ENCODE data around the gene GINS2. TPM values are rescaled to one million over a fixed set of nuclear protein-coding genes. Genes with fewer than 3 reads are reported as not detected.

The GINS2 gene
- total RNA-seq, 1 donor from 2014 or later = 1.1 TPM

DNA sequence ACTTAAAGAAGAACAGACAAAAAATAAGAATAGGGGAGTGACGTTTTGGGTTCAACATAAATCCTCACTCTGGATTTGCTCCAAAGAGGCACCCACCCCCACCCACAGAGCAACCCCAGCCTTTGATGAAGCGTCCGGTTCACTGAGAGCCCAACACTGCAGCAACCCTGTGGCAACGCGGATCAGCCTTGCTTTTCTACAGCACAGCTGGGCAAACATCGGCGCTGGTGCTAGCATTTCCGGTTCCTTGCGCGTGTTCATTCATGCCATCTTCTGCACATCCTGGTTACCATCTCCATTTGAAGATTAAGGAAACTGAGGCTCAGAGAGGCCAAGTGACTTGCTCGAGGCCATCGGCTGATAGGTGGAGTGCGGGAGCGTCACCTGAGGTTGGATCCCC lies 8.7 kb upstream of the GINS2 start:
- H3K9me3 ChIP-seq = no peaks in the 10 kb centered on the region
- no peak overlapping the region for H3K27ac ChIP-seq
- H3K36me3 ChIP-seq = no peaks in the 10 kb centered on the region
- H3K4me3 ChIP-seq = no peak overlapping the region
- no peak for DNase-seq
- H3K27me3 ChIP-seq (ENCODE audit: low read depth) = peaks cover 28% of the 10 kb centered on the region
- TF ChIP-seq, protein P1, sequence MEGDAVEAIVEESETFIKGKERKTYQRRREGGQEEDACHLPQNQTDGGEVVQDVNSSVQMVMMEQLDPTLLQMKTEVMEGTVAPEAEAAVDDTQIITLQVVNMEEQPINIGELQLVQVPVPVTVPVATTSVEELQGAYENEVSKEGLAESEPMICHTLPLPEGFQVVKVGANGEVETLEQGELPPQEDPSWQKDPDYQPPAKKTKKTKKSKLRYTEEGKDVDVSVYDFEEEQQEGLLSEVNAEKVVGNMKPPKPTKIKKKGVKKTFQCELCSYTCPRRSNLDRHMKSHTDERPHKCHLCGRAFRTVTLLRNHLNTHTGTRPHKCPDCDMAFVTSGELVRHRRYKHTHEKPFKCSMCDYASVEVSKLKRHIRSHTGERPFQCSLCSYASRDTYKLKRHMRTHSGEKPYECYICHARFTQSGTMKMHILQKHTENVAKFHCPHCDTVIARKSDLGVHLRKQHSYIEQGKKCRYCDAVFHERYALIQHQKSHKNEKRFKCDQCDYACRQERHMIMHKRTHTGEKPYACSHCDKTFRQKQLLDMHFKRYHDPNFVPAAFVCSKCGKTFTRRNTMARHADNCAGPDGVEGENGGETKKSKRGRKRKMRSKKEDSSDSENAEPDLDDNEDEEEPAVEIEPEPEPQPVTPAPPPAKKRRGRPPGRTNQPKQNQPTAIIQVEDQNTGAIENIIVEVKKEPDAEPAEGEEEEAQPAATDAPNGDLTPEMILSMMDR (IDR thresholded peaks at IDR 0.05) = no peak
- H3K4me1 ChIP-seq = no peaks in the 10 kb centered on the region
- no peak for ATAC-seq
- intact Hi-C loops (cut with DNase I) = no loop called here

DNA sequence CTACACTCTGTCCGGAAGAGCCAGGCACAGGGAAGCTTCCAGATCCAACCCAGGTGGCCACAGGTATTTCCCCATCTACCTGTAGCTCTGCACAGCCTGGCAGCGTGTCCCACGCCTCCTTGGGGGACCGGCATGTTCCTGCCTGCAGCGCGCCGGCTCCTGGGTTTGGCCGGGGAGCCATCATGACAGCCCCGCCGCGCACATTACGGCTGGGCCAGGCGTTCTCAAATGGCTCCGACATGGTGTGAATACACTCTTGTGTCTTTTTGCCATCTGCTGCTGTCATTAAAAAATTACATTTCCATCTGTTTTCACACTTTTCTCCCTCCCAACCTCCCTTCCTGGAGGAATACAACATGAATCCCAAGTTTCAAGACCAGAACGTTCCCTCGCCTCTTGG lies 8.0 kb upstream of the GINS2 start:
- Histone ChIP-seq H3K27me3 (ENCODE audit: low read depth) (peaks cover 28% of the 10 kb centered on the region), H3K4me1 (no peaks in the 10 kb centered on the region), H3K4me3 (no peak overlapping the region), H3K27ac (no peak overlapping the region), H3K9me3 (no peaks in the 10 kb centered on the region), H3K36me3 (no peaks in the 10 kb centered on the region)
- TF ChIP-seq, protein P1 (IDR thresholded peaks at IDR 0.05) = no peak
- intact Hi-C loops (cut with DNase I) = no loop called here
- ATAC-seq (no peak), DNase-seq (no peak)

DNA sequence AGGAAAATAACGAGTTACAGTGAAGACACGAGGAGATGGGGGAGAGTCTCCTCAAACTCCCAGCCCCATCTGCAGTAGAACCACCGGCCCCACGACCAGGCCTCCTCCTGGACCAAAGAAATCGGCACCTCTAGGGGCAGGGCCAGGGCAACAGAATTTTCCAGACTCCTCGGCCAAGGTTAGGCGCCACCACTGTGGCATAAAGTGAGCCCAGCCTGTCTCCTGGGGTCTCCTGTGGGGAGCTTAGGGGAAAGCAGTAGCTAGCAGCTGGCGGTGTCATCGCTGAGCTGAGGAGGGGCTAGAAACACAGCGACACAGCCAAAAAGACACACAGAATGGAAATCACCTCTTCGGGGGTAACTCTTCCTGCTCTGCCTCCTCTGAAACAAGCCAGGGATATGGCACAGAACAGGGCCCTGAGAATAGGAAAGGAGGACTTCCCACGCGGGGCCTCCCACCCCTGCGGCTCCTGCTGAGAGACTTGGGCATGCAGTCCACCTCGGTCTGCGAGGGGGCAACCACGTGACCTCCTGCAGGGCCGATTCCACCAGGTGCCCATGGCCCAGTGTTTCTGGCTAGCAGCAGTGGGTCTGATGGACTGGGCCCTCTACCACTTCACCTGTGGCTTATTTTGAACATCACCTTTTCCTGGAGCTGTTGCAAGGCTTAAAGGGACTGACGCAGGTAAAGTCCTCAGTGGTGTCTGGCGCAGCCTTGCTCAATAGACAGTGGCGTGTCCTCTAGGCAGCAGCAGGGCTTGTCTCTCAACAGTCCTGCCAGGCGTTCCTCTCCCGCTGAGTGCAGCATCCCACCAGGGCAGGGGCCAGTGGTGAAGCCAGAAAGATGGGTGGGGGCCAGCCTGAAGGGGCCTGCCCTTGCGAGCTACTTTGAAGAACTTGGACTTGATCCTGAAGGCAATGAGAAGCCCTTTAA lies 6.7 kb upstream of the GINS2 start:
- Histone ChIP-seq H3K27me3 (ENCODE audit: low read depth) (peaks cover 28% of the 10 kb centered on the region), H3K9me3 (no peaks in the 10 kb centered on the region), H3K4me3 (no peak overlapping the region), H3K36me3 (no peaks in the 10 kb centered on the region), H3K4me1 (no peaks in the 10 kb centered on the region), H3K27ac (no peak overlapping the region)
- ATAC-seq (no peak), DNase-seq (no peak)
- TF ChIP-seq, protein P1 (IDR thresholded peaks at IDR 0.05) = no peak
- intact Hi-C loops (cut with DNase I) = no loop called here

DNA sequence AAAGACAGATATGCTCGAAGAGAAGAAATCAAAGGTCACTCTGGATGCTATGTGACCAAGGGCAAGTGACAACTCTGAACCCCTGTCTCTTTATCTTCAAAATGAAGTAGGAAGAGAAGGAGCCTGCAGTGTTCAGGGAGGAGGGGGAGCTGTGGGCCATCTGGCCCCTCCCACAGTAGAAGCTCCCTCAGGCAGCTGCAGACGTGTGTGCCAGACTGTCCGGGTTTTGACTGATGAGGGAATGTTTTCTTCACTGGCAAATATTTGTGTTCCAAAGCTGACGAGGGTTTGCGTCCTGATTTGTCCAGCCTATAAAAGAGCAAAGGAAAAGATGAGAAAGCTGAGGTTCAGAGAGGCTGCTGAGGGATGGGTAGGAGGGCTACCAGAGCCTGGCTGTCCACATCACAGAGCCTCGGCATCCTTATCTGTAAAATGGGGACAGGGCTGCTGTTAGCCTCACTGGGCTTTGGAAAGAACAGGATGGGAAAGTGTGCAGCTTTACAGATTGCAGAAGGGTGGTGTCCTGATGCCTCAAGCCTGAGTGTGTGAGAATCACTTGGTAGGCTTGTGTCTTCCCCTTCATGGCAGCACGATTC lies 1.8 kb upstream of the GINS2 start:
- intact Hi-C loops (cut with DNase I) = no loop called here
- TF ChIP-seq, protein P1 (IDR thresholded peaks at IDR 0.05) = no peak
- no peak for DNase-seq

DNA sequence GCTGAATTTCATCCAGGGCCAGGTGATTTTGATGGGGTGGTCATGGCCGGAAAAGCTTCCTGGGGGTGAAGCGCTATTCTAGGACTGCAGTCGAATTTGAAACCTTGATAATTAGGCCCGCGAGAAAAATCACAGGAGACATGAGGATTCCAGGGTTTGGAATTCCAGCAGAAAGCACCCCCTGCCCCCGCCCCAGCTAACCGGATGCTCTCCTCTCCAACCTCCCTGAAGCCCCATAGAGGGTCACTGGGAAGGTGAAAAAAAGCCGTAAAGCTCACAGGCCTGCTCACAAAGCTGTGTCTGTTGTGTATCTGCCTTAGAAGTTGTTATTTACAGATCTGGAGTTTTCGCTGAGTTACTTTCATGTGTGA lies 1.2 kb upstream of the GINS2 start:
- H3K27ac ChIP-seq = no peak overlapping the region
- TF ChIP-seq, protein P1 (IDR thresholded peaks at IDR 0.05) = no peak
- peaks cover 9% of the 10 kb centered on the region for H3K4me1 ChIP-seq
- H3K4me3 ChIP-seq = no peak overlapping the region
- no peaks in the 10 kb centered on the region for H3K36me3 ChIP-seq
- ATAC-seq = no peak
- no peaks in the 10 kb centered on the region for H3K9me3 ChIP-seq
- intact Hi-C loops (cut with DNase I) = no loop called here
- DNase-seq = no peak
- H3K27me3 ChIP-seq (ENCODE audit: low read depth) = peaks cover 7% of the 10 kb centered on the region

More for the DNA sequence above, 1.8 kb upstream of the GINS2 start:
- Histone ChIP-seq H3K27ac (no peak overlapping the region), H3K4me3 (no peak overlapping the region), H3K9me3 (no peaks in the 10 kb centered on the region), H3K4me1 (peaks cover 9% of the 10 kb centered on the region), H3K27me3 (ENCODE audit: low read depth) (peaks cover 12% of the 10 kb centered on the region), H3K36me3 (no peaks in the 10 kb centered on the region)
- no peak for ATAC-seq

All from lower lobe of right lung (tissue), 2 donors.